Tongue (tissue), 2 donors: ENCODE measurements around the gene KCNH8. TPM values are rescaled to one million over a fixed set of nuclear protein-coding genes. Genes with fewer than 3 reads are reported as not detected.
"Not testable (repeated sequence)": the region's sequence is repeated elsewhere in the genome, so short reads cannot be mapped to it uniquely, and the experiment has no call there.

Experiments
- DNase-seq: peaks from one replicate; pipeline ENCODE4 v3.0.0-alpha.2; 2015
- total RNA-seq: library from RNA; depleted of rRNA; stranded (reverse); fragments of >200 nt; gene quantifications from one replicate; pipeline ENCODE4 v1.2.3, GENCODE V29; 2014

The KCNH8 gene
- total RNA-seq, 1 donor from 2014 or later = 0.21 TPM

- DNase-seq = no peak
Observed at GRCh38 chr3:19173945-19174344, 25.6 kb downstream of the KCNH8 start.

DNA sequence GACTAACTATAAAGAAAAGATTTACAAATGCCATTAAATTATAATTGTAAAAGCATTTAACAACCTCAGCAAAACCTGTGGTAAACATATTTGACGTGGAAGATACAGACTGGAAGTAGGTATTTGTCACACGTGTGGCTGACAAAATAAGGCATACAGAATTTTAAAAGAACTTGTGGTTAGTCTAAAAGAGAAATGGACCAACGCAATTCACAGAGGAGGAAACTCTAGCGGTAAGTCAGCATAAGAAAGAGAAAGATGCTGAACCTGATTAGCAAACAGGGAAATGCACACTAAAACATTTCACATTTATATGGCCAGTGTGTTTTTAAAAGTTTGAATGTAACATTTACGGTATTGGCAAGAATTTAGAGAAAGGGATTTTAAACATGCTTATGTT, 35.3 kb downstream of the KCNH8 start:
- DNase-seq = no peak

DNA sequence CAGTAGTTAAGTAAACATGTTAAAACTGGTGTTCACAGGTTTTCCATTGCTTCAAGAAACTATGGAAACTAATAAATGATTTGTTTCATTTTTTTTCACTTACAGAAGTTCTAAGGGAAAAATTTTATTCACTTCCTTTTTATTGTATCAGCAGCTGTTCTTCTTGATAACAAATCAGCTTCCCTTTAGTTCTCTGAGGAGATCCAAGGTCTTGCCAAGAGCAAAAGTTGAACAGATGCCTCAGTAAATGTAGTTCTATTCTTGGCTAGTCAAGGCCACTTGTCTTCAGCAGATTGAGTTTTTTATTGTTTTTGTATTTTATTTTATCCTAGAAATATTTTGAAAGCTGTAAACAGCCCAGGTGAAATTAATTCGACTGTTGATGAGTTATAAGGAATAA, 41.8 kb downstream of the KCNH8 start:
- DNase-seq = no peak

GRCh38 chr3:19190602-19191001, 42.3 kb downstream of the KCNH8 start:
- DNase-seq = no peak

DNA sequence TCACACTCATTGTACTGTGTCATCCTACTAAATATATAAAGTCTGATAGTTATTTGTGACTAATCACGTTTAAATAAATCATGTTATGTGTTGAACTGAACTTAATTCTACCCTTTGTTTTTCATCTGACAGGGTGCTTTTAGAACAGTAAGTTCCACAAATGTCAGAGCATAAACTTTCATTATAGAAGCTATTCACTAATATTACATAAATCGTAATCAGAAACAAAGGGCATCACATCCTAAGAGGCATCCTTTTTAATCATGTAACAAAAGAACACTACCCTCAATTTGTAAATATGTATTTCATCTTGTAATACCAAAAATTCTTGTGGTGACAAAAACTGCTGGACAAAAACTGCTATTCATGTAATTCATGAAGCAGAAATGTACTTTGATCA, 50.8 kb downstream of the KCNH8 start:
- DNase-seq = no peak

GRCh38 chr3:19202303-19202702, 54.0 kb downstream of the KCNH8 start:
- peak; percentile 51 for DNase-seq

- DNase-seq = no peak
Observed at GRCh38 chr3:19202754-19203153, 54.4 kb downstream of the KCNH8 start.

DNA sequence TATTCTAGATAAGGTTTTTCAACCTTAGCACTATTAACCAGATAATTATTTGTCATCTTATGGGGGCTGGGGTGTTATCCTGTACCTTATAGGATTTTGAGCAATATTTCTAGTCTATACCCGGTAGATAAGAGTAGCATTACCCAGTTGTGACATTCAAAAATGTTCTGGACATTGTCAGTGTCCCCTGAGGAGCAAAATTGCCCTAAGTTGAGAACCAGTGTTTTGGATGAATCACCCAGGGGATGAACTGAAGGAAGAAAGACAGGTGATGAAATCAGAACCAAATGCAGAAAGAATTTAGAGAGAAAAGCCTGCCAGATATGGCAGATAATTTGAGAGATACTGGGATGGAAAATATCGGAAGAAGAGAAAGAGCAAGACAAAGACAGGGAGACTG, 58.2 kb downstream of the KCNH8 start:
- no peak for DNase-seq

DNA sequence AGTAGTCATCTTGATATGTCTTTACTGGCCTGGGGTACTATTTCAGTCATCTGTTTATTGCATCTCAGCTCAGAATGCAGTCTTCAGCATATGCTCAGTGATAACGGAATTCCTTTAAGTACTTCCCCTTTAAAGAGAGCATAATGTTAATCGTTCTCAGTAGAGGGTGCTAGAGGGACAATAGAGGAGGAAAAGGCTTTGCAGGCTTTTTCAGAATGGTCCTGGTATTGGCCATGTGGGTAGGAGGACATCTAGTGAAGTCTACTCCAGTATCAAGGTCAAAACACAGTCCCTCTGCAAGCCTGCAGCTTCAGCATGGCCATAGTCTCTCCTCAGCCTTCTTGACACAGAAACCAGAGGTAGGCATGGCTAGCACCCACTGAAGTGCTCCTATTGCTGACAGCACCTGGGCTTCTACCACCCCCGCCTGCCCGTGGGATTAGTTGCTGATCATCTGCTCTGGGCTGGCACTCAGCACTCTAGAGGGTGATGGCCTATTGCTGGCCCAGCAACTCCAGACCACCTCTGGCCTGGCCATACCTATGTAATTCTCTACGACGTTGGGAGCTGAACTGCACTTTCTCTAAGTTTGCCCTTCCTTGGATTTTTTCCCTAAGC, 65.4 kb downstream of the KCNH8 start:
- DNase-seq = no peak

GRCh38 chr3:19215427-19215826, 67.1 kb downstream of the KCNH8 start:
- DNase-seq = no peak

GRCh38 chr3:19216669-19217337, 68.5 kb downstream of the KCNH8 start:
- no peak for DNase-seq

DNA sequence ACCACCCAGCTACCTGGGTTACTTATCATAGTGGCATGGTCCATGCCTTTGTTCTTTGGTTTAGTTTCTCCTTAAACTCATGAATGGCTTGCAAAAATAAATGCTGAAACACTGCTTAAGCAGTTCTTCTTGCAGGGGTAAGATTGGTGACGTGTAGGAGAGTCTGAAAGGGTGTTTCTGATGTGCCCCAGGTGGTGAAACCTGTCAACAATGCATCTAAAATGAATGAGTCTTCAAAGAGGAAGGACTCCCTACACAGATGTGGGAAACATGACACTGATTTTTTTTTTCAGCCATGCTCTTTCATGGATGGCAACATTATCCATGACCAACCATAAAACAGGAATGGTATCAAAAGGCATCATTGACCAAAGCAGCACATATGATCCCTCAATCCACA, 72.0 kb downstream of the KCNH8 start:
- DNase-seq = no peak

DNA sequence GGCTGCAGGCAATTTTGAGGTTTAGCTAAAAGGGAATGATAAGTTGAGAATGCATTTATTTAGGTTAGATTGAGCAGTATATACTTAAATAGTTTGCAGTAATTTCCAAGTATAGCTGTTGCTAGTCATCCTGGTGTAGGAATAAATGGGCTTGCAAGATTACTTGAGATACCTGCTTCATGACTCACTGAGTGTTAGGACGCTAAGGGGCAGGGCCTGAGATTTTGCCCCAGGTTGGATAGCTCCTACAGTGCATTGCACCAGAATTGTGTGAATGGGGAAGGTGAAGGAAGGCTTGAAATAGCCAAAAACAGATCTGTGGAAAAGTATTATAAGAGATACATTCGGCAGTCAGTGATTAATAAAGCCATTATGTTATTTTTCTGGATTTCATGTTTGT, 72.8 kb downstream of the KCNH8 start:
- no peak for DNase-seq

DNA sequence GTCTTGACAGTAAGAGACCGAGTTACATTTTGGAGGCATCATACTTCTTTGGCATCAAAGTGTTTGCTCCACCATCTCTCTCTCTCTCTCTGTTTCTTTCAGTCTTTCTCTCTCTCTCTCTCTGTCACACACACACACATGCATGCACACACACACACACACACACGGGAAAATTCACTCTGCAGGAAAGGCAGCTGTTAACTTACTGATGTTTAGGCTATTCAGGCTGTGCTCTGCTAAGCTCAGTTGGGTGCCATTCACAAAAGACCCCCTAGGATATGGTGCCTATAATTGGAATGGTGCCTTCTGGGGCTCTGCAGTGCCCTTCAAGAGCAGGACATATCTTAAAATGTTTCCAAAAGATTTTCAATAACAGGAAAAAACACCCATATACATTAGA, 78.2 kb downstream of the KCNH8 start:
- DNase-seq = no peak

DNA sequence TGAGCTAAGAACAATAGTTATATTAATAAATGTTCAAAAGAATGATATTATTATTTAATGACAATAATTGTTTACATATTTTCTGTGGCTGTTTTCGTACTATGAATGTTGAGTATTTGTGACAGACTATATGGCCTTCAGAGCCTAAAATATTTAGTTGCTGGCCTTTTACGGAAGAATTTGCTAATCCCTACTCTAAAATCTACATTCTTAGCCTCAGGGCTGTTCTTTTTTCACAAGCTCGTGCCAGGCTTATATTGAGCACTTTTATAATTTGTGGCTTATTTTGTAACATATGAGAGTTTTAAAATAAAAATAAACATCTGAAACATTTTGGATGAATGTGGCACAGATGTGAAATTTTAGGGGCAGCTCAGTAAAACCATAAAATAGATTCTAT, 79.9 kb downstream of the KCNH8 start:
- no peak for DNase-seq

GRCh38 chr3:19229086-19229485, 80.8 kb downstream of the KCNH8 start:
- no peak for DNase-seq

GRCh38 chr3:19229881-19230280, 81.6 kb downstream of the KCNH8 start:
- DNase-seq = not testable (repeated sequence)

GRCh38 chr3:19231792-19232461, 83.6 kb downstream of the KCNH8 start:
- no peak for DNase-seq

- DNase-seq = no peak
Observed at GRCh38 chr3:19232566-19232965, 84.3 kb downstream of the KCNH8 start.

- not testable (repeated sequence) for DNase-seq
Observed at GRCh38 chr3:19233882-19234784, 85.8 kb downstream of the KCNH8 start.

- DNase-seq = no peak
Observed at GRCh38 chr3:19248143-19248542, 99.8 kb downstream of the KCNH8 start.

DNA sequence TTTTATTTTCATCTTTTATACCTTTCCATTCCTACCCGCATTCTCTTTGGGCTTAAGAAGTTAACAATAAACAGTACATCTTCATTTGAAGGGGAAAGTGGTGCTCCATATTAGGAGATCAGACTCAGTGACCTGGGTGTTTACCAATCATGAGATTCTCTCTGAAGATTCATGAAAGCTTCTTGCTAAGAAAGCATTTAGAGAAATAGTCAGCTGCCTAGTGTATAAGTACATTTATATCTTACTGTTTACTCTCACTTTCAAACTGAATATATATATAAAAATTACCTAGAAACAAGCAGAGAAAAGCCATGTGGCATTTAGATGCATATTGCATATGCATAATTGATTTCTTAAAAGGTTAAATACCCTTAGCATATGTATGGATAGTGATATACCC, 100.5 kb downstream of the KCNH8 start:
- no peak for DNase-seq
